ENCODE data around the gene GET3. TPM values are rescaled to one million over a fixed set of nuclear protein-coding genes. Genes with fewer than 3 reads are reported as not detected.
"Not testable (repeated sequence)": the region's sequence is repeated elsewhere in the genome, so short reads cannot be mapped to it uniquely, and the experiment has no call there.

Gene GET3
- 65.8 TPM for total RNA-seq
- long read RNA-seq, transcript ASNA1-201 (7 exons, 1,280 nt), result major isoform, 29 of 34 reads
- long read RNA-seq, partial matches to known transcripts, result 3 of 34 reads
- long read RNA-seq, other reads (novel, unspliced or antisense), result 2 of 34 reads

GRCh38 chr19:12736995-12737834, at the start of gene GET3:
GET3 (plus strand) TSS chr19:12737497; CDS start chr19:12737506, 9 bp downstream.
- intact Hi-C loops (cut with DNase I), result loop anchor here (2.0 kb wide), 1 partner anchor 54 kb away; the partner anchor contains the start of gene JUNB
- peak; percentile 91 for DNase-seq (ENCODE audit: missing footprints)
- ATAC-seq, result peak; percentile 94

DNA sequence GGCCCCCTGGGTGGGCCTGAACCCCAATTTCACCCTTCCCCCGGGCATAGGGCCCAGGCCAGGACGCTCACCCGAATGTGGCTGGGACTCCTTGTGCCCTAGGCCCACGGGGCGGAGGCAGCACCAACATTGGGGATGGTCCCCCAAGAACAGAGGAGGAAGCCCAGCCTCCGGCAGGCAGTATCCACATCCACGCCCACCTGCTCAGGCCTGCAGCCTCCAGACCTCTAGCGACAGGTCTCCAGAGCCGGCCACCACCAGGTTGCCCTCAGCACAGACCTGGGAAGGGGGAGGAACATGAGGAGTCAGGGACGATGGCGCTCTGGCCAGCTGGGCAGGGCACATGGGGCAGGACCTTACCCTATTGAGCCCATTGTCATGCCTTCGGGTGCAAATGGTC, 48.3 kb upstream of the GET3 start:
- no peak for DNase-seq (ENCODE audit: missing footprints)
- intact Hi-C loops (cut with DNase I), result no loop called here
- ATAC-seq, result no peak

GRCh38 chr19:12689581-12690216, 47.6 kb upstream of the GET3 start:
- DNase-seq (ENCODE audit: missing footprints) (no peak), ATAC-seq (no peak)
- intact Hi-C loops (cut with DNase I), result no loop called here

DNA sequence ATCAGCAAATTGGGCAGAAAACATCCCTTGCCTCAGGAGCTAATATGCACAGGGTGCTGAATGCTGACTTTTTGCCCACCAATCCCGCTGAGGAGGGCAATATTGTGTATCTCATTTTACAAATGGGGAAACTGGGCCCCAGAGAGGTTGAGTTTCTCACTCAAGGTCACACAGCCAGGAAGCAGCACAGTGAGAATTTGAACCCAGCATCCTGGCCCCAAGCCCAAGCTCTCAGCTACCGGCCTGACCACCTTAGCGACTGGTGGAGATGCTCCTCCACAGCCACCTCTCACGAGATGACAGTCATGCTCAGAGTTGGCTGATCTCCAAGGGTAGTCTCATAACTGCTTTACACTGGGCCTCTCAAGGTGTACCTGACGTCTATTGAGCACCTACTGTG, 44.3 kb upstream of the GET3 start:
- intact Hi-C loops (cut with DNase I), result no loop called here
- ATAC-seq, result no peak

DNA sequence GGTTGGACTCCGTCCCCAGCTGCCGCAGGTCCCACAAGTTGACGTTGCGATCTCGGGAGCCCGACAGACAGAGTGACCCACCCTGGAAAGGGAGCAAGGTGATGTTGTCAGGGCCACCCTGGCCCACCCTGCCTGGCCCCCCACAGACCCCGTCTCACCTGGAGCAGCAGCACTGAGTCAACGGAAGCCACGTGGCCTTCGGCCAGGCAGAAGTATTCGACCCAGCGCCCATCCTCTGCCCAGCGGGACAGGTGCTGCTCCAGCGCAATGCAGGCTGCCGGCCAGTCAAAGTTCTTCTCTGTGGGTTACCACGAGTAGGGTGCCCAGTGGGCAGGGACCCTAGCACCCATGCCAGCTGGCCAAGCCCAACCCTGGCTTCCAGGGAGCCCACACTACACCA, 42.7 kb upstream of the GET3 start:
- no peak for DNase-seq (ENCODE audit: missing footprints)
- no peak for ATAC-seq
- intact Hi-C loops (cut with DNase I), result no loop called here

More for the DNA sequence above, 44.3 kb upstream of the GET3 start:
- DNase-seq (ENCODE audit: missing footprints), result no peak

DNA sequence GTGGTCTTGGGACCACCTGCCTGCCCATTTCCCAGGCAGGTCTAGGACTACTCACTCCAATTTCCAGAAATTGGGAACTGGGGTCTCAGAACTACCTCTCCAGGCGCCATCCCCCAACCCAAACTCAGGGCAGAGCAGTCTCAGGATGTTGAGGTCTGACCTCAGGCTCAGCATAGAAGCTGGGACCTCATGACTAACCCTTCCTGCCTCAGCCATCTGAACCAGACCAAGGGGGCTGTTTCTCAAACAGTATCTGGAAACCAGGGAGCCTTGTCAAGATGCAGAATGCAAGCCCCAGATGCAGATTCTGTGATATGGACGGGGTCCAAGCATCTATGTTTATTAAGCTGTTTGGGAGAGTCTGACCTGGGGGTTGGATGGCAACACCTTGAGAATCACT, 42.2 kb upstream of the GET3 start:
- ATAC-seq (no peak), DNase-seq (ENCODE audit: missing footprints) (no peak)
- intact Hi-C loops (cut with DNase I), result no loop called here

GRCh38 chr19:12695514-12695913, 41.8 kb upstream of the GET3 start:
- intact Hi-C loops (cut with DNase I), result no loop called here
- DNase-seq (ENCODE audit: missing footprints), result no peak
- ATAC-seq, result no peak

DNA sequence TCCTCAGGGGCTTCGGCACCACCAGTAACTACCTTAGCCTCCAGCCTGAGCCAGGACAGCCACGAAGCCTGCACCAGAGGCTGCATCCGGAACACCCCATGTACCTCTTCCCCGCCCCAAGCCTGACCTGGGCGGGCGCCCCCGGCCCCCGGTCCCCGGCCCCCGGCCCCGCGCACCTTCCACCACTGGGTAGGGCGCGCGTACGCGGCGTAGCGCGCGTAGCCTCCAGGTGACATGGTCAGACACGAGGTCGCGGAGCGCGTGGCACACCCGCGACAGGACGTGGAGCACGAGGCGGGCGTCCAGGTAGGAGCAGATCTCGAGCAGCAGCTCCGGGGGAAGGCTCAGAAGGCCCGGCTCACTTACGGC, 41.3 kb upstream of the GET3 start:
- ATAC-seq (no peak), DNase-seq (ENCODE audit: missing footprints) (no peak)
- intact Hi-C loops (cut with DNase I), result no loop called here

- intact Hi-C loops (cut with DNase I), result no loop called here
- DNase-seq (ENCODE audit: missing footprints), result peak; percentile 98
- ATAC-seq, result peak; percentile 94
Observed at GRCh38 chr19:12696366-12697335, 40.6 kb upstream of the GET3 start, which contains the start of gene FBXW9. FBXW9 (minus strand) TSS chr19:12696631; CDS start chr19:12696581, 50 bp downstream.

DNA sequence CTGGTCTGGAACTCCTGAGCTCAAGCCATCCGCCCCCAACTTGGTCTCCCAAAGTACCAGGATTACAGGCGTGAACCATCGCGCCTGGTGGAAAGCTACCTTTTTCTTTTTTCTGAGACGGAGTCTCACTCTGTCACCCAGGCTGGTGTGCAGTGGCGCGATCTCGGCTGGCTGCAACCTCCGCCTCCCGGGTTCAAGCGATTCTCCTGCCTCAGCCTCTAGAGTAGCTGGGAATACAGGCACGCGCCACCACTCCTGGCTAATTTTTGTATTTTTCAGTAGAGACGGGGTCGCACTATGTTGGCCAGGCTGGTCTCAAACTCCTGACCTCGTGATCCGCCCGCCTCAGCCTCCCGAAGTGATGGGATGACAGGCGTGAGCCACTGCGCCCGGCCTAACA, 39.9 kb upstream of the GET3 start:
- DNase-seq (ENCODE audit: missing footprints); ATAC-seq; intact Hi-C loops (cut with DNase I): not testable (repeated sequence)

DNA sequence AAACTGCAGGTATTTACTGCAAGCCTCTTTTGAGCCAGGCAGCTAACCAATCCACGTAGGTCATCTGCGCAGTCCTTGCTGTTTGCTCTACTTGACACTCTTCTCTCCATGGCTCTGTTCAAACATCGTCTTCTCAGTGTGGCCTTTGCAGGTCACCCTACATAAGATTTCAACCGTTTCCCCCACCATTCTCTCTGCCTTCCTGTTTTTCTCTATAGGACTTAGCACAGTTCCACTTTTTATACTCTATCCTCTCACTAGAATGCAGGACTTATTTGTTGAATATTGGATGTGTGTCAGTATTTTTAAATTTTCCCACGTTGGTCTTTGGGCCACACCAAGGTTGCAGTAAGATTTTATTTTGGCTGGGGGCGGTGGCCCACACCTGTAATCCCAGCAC, 39.2 kb upstream of the GET3 start:
- ATAC-seq, result no peak
- no peak for DNase-seq (ENCODE audit: missing footprints)
- intact Hi-C loops (cut with DNase I), result no loop called here

GRCh38 chr19:12701596-12702282, 35.6 kb upstream of the GET3 start:
- ATAC-seq (no peak), DNase-seq (ENCODE audit: missing footprints) (no peak)
- intact Hi-C loops (cut with DNase I), result no loop called here

- intact Hi-C loops (cut with DNase I), result no loop called here
- DNase-seq (ENCODE audit: missing footprints) (no peak), ATAC-seq (no peak)
Observed at GRCh38 chr19:12703046-12703445, 34.3 kb upstream of the GET3 start.

DNA sequence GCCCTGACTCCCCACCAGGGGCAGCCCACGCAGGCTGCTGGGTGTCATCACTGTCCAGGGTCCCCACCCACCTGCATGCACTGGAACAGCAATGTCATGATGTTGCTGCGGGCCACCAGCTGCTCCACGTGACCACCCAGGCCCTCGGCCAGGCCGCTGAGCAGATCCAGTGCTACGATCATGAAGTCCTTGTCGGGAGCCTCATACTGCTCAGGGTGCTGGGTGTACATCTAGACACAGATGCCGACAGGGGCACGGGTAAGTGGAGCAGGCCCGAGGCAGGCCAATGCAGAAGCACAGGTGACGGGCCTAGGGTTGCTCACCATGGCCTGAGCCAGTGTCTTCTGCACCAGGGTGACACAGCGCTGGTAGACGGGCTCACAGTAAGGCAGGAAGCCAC, 32.1 kb upstream of the GET3 start:
- intact Hi-C loops (cut with DNase I), result no loop called here
- DNase-seq (ENCODE audit: missing footprints), result no peak
- ATAC-seq, result no peak

- DNase-seq (ENCODE audit: missing footprints), result no peak
- ATAC-seq, result no peak
- intact Hi-C loops (cut with DNase I), result no loop called here
Observed at GRCh38 chr19:12705654-12706331, 31.5 kb upstream of the GET3 start.

- intact Hi-C loops (cut with DNase I), result no loop called here
- ATAC-seq, result no peak
- DNase-seq (ENCODE audit: missing footprints), result no peak
Observed at GRCh38 chr19:12706332-12706718, 31.0 kb upstream of the GET3 start.

GRCh38 chr19:12708641-12709040, 28.7 kb upstream of the GET3 start:
- ATAC-seq, result no peak
- intact Hi-C loops (cut with DNase I), result no loop called here
- DNase-seq (ENCODE audit: missing footprints), result no peak

GRCh38 chr19:12711187-12711586, 26.1 kb upstream of the GET3 start:
- intact Hi-C loops (cut with DNase I), result no loop called here
- DNase-seq (ENCODE audit: missing footprints) (no peak), ATAC-seq (no peak)

Data from Right ventricle myocardium inferior (tissue), 1 donor.